Activated CD8-positive, alpha-beta T cell treated with anti-CD3 and anti-CD28 coated beads for 36 hours (primary cell): ENCODE measurements around the gene IFI6. TPM values are rescaled to one million over a fixed set of nuclear protein-coding genes. Genes with fewer than 3 reads are reported as not detected.
"Not testable (repeated sequence)": the region's sequence is repeated elsewhere in the genome, so short reads cannot be mapped to it uniquely, and the experiment has no call there.

Source experiments
- ATAC-seq: fragments of 200-7000 bp; cut with Tn5 transposase; one replicate; pipeline ENCODE4 v1.10.0; 2021; ENCODE audit warnings: mild to moderate bottlenecking, moderate library complexity
- CTCF ChIA-PET: fragments of 350-600 bp; sonication (Branson Sonifier 250); formaldehyde crosslinking; loops from one replicate; lab custom pipeline; 2021; ENCODE audit warnings: antibody characterized with exemption; lab: Charles Lee
- POLR2A ChIA-PET: fragments of 350-600 bp; sonication (Branson Sonifier 250); formaldehyde crosslinking; loops from one replicate; lab custom pipeline; 2021; ENCODE audit warnings: antibody characterized with exemption; lab: Charles Lee
- DNase-seq: peaks from one replicate; pipeline ENCODE4 v3.0.0-alpha.2; 2020
- H3K27ac Mint-ChIP-seq: one replicate; pipeline ENCODE4 v1.8.0; 2021; ENCODE audit warnings: mild to moderate bottlenecking, mixed read lengths
- H3K27me3 Mint-ChIP-seq: one replicate; pipeline ENCODE4 v1.8.0; 2021; ENCODE audit warnings: mixed read lengths
- H3K36me3 Mint-ChIP-seq: one replicate; pipeline ENCODE4 v1.8.0; 2021; ENCODE audit warnings: low read depth, mixed read lengths
- H3K4me1 Mint-ChIP-seq: one replicate; pipeline ENCODE4 v1.8.0; 2021; ENCODE audit warnings: low read depth, mixed read lengths
- H3K4me3 Mint-ChIP-seq: one replicate; pipeline ENCODE4 v1.8.0; 2021; ENCODE audit warnings: mild to moderate bottlenecking, moderate library complexity, mixed read lengths
- H3K9me3 Mint-ChIP-seq: one replicate; pipeline ENCODE4 v1.8.0; 2021; ENCODE audit warnings: mixed read lengths
- CTCF ChIP-seq: fragments of 200-600 bp; IDR thresholded peaks from one replicate; pipeline ENCODE4 v1.8.0; 2022; ENCODE audit warnings: antibody characterized with exemption, mild to moderate bottlenecking
- intact Hi-C: fragments of 100-400 bp; cut with micrococcal nuclease; formaldehyde crosslinking; loops from one replicate; pipeline ENCODE4 v1.10.0; 2022
- total RNA-seq, 2 experiments: library from RNA; stranded (reverse); gene quantifications; one replicate each; pipeline ENCODE4 v1.2.3, GENCODE V29; 2021

Gene IFI6
- total RNA-seq, 2 experiments from 2014 or later, result 31.6 to 32.1 TPM

GRCh38 chr1:27632387-27633297 lies 39.4 kb downstream of the IFI6 start:
- H3K27ac Mint-ChIP-seq, result peak overlapping the region; percentile 84
- ChIA-PET POLR2A (interaction anchor here (0.6 to 2.4 kb wide), 7 partner anchors 14 to 30 kb away, joined by 3 to 10 read pairs (median 5); no protein-coding TSS in a partner anchor), CTCF (interaction anchor here (0.9 to 3.5 kb wide), 5 partner anchors 11 to 636 kb away, joined by 3 to 18 read pairs (median 4); no protein-coding TSS in a partner anchor)
- H3K9me3 Mint-ChIP-seq, result no peaks in the 10 kb centered on the region
- TF ChIP-seq CTCF, result no peak
- ATAC-seq, result peak; percentile 73
- peak overlapping the region; percentile 57 for H3K4me3 Mint-ChIP-seq
- H3K27me3 Mint-ChIP-seq, result no peaks in the 10 kb centered on the region
- intact Hi-C loops, result no loop called here
- peaks cover 71% of the 10 kb centered on the region for H3K4me1 Mint-ChIP-seq
- peak; percentile 91 for DNase-seq
- no peaks in the 10 kb centered on the region for H3K36me3 Mint-ChIP-seq

DNA sequence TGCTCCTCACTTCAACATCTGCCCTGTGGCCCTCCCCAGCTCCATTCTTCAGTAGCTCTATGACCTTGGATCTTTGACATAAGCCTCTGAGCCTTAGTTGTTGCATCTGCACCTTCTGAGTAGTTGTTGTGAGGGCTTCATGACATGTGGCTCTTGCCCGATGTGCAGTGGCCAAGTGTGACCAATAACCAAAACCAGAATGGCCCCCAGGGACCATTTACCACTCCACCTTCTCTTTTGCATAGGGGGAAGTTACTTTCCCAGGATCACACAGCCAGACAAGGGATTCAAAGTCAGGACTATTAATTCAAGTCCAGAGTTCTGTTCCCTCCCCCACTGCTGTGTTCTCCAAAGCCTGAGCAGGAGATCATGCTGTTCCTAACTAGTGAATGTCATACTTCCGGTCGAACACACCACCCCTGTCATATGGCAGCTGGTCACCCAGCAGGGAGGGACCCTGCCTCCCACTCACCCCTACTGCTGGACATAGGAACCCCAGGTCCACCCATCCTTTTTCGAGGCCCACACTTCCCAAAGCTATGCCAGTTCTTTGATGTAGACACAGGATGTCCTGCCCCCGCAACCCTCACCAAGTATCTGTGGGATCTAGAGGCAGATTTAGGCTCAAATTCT lies 41.0 kb downstream of the IFI6 start:
- ChIA-PET POLR2A (interaction anchor here (0.8 to 2.4 kb wide), 4 partner anchors 12 to 1017 kb away, joined by 3 to 10 read pairs (median 6); partner anchors contain the start of gene RNU11), CTCF (interaction anchor here (0.7 to 3.5 kb wide), 6 partner anchors 12 to 236 kb away, joined by 3 to 18 read pairs (median 4); no protein-coding TSS in a partner anchor)
- Mint-ChIP-seq H3K4me3 (no peak overlapping the region), H3K36me3 (no peaks in the 10 kb centered on the region), H3K27me3 (no peaks in the 10 kb centered on the region), H3K27ac (peak overlapping the region; percentile 39), H3K4me1 (peaks cover 69% of the 10 kb centered on the region), H3K9me3 (no peaks in the 10 kb centered on the region)
- DNase-seq, result peak; percentile 28
- ATAC-seq, result no peak
- no peak for TF ChIP-seq CTCF
- intact Hi-C loops, result no loop called here

GRCh38 chr1:27628712-27629111 lies 43.3 kb downstream of the IFI6 start:
- intact Hi-C loops, result no loop called here
- TF ChIP-seq CTCF, result no peak
- H3K9me3 Mint-ChIP-seq, result no peaks in the 10 kb centered on the region
- ChIA-PET CTCF (interaction anchor here (1.2 to 2.6 kb wide), 5 partner anchors 14 to 41 kb away, joined by 3 to 7 read pairs (median 4); no protein-coding TSS in a partner anchor), POLR2A (interaction anchor here (0.6 to 1.9 kb wide), 3 partner anchors 33 to 356 kb away, joined by 3 to 8 read pairs (median 3); no protein-coding TSS in a partner anchor)
- no peak overlapping the region for H3K4me3 Mint-ChIP-seq
- DNase-seq (no peak), ATAC-seq (no peak)
- peaks cover 59% of the 10 kb centered on the region for H3K4me1 Mint-ChIP-seq
- H3K36me3 Mint-ChIP-seq, result no peaks in the 10 kb centered on the region
- no peak overlapping the region for H3K27ac Mint-ChIP-seq
- H3K27me3 Mint-ChIP-seq, result no peaks in the 10 kb centered on the region

DNA sequence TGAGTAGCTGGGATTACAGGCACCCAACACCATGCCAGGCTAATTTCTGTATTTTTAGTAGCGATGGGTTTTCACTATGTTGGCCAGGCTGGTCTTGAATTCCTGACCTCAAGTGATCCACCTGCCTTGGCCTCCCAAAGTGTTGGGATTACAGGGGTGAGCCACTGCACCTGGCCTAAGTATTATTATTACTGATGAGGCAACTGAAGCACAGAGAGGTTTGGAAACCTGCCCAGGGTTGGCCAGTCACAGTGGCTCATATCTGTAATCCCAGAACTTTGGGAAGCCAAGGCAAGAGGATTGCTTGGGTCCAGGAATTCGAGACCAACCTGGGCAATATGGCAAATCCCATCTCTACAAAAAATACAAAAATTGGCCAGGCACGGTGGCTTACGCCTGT lies 44.3 kb downstream of the IFI6 start:
- H3K27ac Mint-ChIP-seq, H3K9me3 Mint-ChIP-seq, POLR2A ChIA-PET, DNase-seq, H3K36me3 Mint-ChIP-seq, intact Hi-C loops, H3K4me3 Mint-ChIP-seq, ATAC-seq, H3K27me3 Mint-ChIP-seq: not testable (repeated sequence)
- CTCF ChIA-PET, result interaction anchor here (1.2 to 2.6 kb wide), 3 partner anchors 19 to 35 kb away, joined by 3 to 7 read pairs (median 4); no protein-coding TSS in a partner anchor
- H3K4me1 Mint-ChIP-seq, result peaks cover 50% of the 10 kb centered on the region

GRCh38 chr1:27627061-27627460 lies 44.9 kb downstream of the IFI6 start:
- intact Hi-C loops, result no loop called here
- DNase-seq, result no peak
- no peak for TF ChIP-seq CTCF
- Mint-ChIP-seq H3K4me3 (no peak overlapping the region), H3K27ac (no peak overlapping the region), H3K9me3 (no peaks in the 10 kb centered on the region), H3K4me1 (peaks cover 43% of the 10 kb centered on the region), H3K27me3 (no peaks in the 10 kb centered on the region), H3K36me3 (no peaks in the 10 kb centered on the region)
- ChIA-PET CTCF (no interaction called here), POLR2A (no interaction called here)
- ATAC-seq, result no peak
